SK-N-SH (cell line): Measurements from ENCODE around the gene ROBO1. TPM values are rescaled to one million over a fixed set of nuclear protein-coding genes. Genes with fewer than 3 reads are reported as not detected.

Experiments used
- CTCF ChIA-PET: fragments of 300-600, 350-600 bp; formaldehyde crosslinking; extraction: SDS; loops from one replicate; lab custom pipeline; 2021; lab: Yijun Ruan, JAX
- POLR2A ChIA-PET: fragments of 350-600 bp; sonication (Branson Sonifier 250); formaldehyde crosslinking; extraction: SDS; loops from one replicate; lab custom pipeline; 2020; ENCODE audit warnings: antibody characterized with exemption, inconsistent platforms; lab: Yijun Ruan, JAX
- DNase-seq: peaks from one replicate; pipeline ENCODE4 v3.0.0; 2012
- H2AFZ ChIP-seq: fragments of 200-600 bp; sonication (generic); 2 replicates; pipeline ENCODE4 v1.8.1; 2016; ENCODE audit warnings: antibody characterized with exemption, mild to moderate bottlenecking, low read depth
- H3F3A ChIP-seq: fragments of 200-600 bp; sonication (generic); replicated peaks from 2 replicates; pipeline ENCODE3; 2016; ENCODE audit warnings: antibody characterized with exemption, mild to moderate bottlenecking; ENCODE audit not compliant: insufficient read depth
- H3K27ac ChIP-seq, 2 experiments: fragments of 200-500 bp in 1 of 2; fragments of 200-600 bp in 1 of 2; sonication (Bioruptor generic) in 1 of 2; sonication (generic), shearing (Covaris generic) in 1 of 2; 2 replicates each; pipeline versions ENCODE4 v1.5.1 to v1.6.1; 2014 to 2016; ENCODE audit warnings: low read depth in 2 of 2, inconsistent platforms in 1 of 2, low read length in 1 of 2, mild to moderate bottlenecking in 1 of 2, mixed read lengths in 1 of 2
- H3K27me3 ChIP-seq: fragments of 200-600 bp; sonication (generic), shearing (Covaris generic); 2 replicates; pipeline ENCODE4 v1.6.1; 2016; ENCODE audit warnings: mixed run types; ENCODE audit not compliant: insufficient read depth
- H3K36me3 ChIP-seq, 2 experiments: fragments of 200-500 bp in 1 of 2; fragments of 200-600 bp in 1 of 2; sonication (Bioruptor generic) in 1 of 2; sonication (generic) in 1 of 2; replicated peaks in 1 of 2; 2 replicates each; pipeline versions ENCODE3 to v1.5.1; 2014 to 2016; ENCODE audit warnings: low read length in 1 of 2, mild to moderate bottlenecking in 1 of 2; ENCODE audit not compliant: insufficient read depth in 2 of 2, control insufficient read depth in 1 of 2
- H3K4me1 ChIP-seq, 2 experiments: fragments of 200-500 bp in 1 of 2; fragments of 200-600 bp in 1 of 2; sonication (Bioruptor generic) in 1 of 2; sonication (generic), shearing (Covaris generic) in 1 of 2; 2 replicates each; pipeline versions ENCODE4 v1.5.1 to v1.6.1; 2014 to 2016; ENCODE audit warnings: low read depth in 1 of 2, low read length in 1 of 2, mixed run types in 1 of 2; ENCODE audit not compliant: insufficient read depth in 2 of 2, control insufficient read depth in 1 of 2
- H3K4me2 ChIP-seq: fragments of 200-600 bp; sonication (generic), shearing (Covaris generic); 2 replicates; pipeline ENCODE4 v1.6.1; 2017; ENCODE audit warnings: mixed run types
- H3K4me3 ChIP-seq, 2 experiments: fragments of 200-500 bp in 1 of 2; fragments of 200-600 bp in 1 of 2; sonication (Bioruptor generic) in 1 of 2; sonication (generic), shearing (Covaris generic) in 1 of 2; 2 replicates each; pipeline versions ENCODE4 v1.5.1 to v1.8.1; 2014 to 2016; ENCODE audit warnings: low read depth in 2 of 2, inconsistent platforms in 1 of 2, low read length in 1 of 2, mild to moderate bottlenecking in 1 of 2, mixed read lengths in 1 of 2, moderate library complexity in 1 of 2
- H3K79me2 ChIP-seq: fragments of 200-600 bp; sonication (generic); 2 replicates; pipeline ENCODE4 v1.8.1; 2017; ENCODE audit warnings: mild to moderate bottlenecking; ENCODE audit not compliant: insufficient read depth
- H3K9ac ChIP-seq: fragments of 200-600 bp; sonication (generic); 2 replicates; pipeline ENCODE4 v1.6.1; 2017; ENCODE audit warnings: mixed run types
- H3K9me2 ChIP-seq: fragments of 200-600 bp; sonication (generic); 2 replicates; pipeline ENCODE4 v1.6.1; 2017; ENCODE audit warnings: mixed run types
- H3K9me3 ChIP-seq: fragments of 200-600 bp; sonication (generic); 2 replicates; pipeline ENCODE4 v1.6.1; 2017; ENCODE audit warnings: mixed run types, mild to moderate bottlenecking, moderate library complexity
- H4K20me1 ChIP-seq: fragments of 200-600 bp; sonication (generic); 2 replicates; pipeline ENCODE4 v1.6.1; 2017; ENCODE audit warnings: mild to moderate bottlenecking, mixed run types; ENCODE audit not compliant: insufficient read depth
- EP300 ChIP-seq, 2 experiments: IDR thresholded peaks; 2 replicates each; pipeline versions ENCODE4 v1.4.0 to v1.6.1; 2012; ENCODE audit warnings: borderline replicate concordance in 1 of 2, low read depth in 1 of 2, low read length in 1 of 2
- FOSL2 ChIP-seq: IDR thresholded peaks from 2 replicates; pipeline ENCODE4 v1.4.0; 2012; ENCODE audit warnings: low read depth, mild to moderate bottlenecking, moderate library complexity, borderline replicate concordance
- FOXJ3 ChIP-seq: sonication (generic); formaldehyde crosslinking; IDR thresholded peaks from 2 replicates; pipeline ENCODE4 v1.5.1; 2020; ENCODE audit warnings: mild to moderate bottlenecking, missing genetic modification reagents
- GABPA ChIP-seq: IDR thresholded peaks from 2 replicates; pipeline ENCODE4 v1.4.0; 2012; ENCODE audit warnings: low read depth, mild to moderate bottlenecking
- MXI1 ChIP-seq: IDR thresholded peaks from 2 replicates; pipeline ENCODE4 v1.6.1; 2012; ENCODE audit warnings: mild to moderate bottlenecking, low read depth, low read length, improper control_type of control experiment
- POLR2AphosphoS5 ChIP-seq: IDR thresholded peaks from 2 replicates; pipeline ENCODE4 v1.6.1; 2012; ENCODE audit warnings: low read depth, low read length
- RAD21 ChIP-seq: IDR thresholded peaks from 2 replicates; pipeline ENCODE4 v1.6.1; 2012; ENCODE audit warnings: mild to moderate bottlenecking, low read length
- RXRA ChIP-seq: IDR thresholded peaks from 2 replicates; pipeline ENCODE4 v1.4.0; 2012; ENCODE audit warnings: low read depth, mild to moderate bottlenecking, borderline replicate concordance
- SMC3 ChIP-seq: IDR thresholded peaks from 2 replicates; pipeline ENCODE4 v1.6.1; 2012; ENCODE audit warnings: low read depth, low read length, improper control_type of control experiment
- YY1 ChIP-seq: IDR thresholded peaks from 2 replicates; pipeline ENCODE4 v1.4.0; 2012; ENCODE audit warnings: low read depth, mild to moderate bottlenecking
- WGBS: methylation state at CpG from one replicate; pipeline ENCODE4 v1.1.6; 2017; ENCODE audit warnings: low lambda C conversion rate; 5-methylcytosine and 5-hydroxymethylcytosine counted together
- polyA plus RNA-seq, 3 experiments: library from polyadenylated mRNA; depleted of rRNA; stranded (reverse); fragments of >200 nt; gene quantifications; 2 replicates each; pipeline ENCODE4 v1.2.3, GENCODE V29; 2012
- TF ChIP-seq, protein P1 (sequence below): fragments of 200-600 bp; sonication (generic); IDR thresholded peaks from 2 replicates; pipeline ENCODE4 v1.6.1; 2017; ENCODE audit warnings: antibody characterized with exemption, mild to moderate bottlenecking, moderate library complexity
- TF ChIP-seq, protein P2 (sequence below): fragments of 150-350 bp; IDR thresholded peaks from 2 replicates; pipeline ENCODE4 v1.6.1; 2016; ENCODE audit warnings: mild to moderate bottlenecking, low read depth, low read length
- TF ChIP-seq, protein P3 (sequence below): IDR thresholded peaks from 2 replicates; pipeline ENCODE4 v1.4.0; 2012; ENCODE audit warnings: low read depth, borderline replicate concordance
- TF ChIP-seq, protein P4 (sequence below): IDR thresholded peaks from 2 replicates; pipeline ENCODE4 v1.6.1; 2012; ENCODE audit warnings: mild to moderate bottlenecking, low read depth, low read length, moderate library complexity

ROBO1 gene
- polyA plus RNA-seq, 1 of the 3 experiments (the other 2 are of a cell fraction): 22.7 TPM

DNA sequence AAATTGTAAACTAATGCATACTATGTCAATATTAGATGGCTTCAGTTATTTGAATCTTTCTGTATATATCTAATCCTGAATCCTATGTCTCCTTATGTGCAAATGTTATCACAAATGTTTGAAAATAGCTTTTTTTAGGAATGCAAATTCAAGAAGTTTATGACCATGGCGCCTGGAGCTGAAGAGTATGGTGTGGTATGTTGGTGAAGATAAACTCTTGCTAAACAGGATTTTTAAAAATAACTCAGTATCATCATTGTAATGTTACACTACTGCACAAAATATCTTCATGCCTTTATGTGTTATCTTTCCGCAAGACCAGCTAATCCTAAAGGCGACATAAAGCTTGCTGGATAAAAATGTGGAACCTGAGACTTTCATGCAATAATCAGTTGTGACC lies 382.6 kb downstream of the ROBO1 start:
- H3K27me3 ChIP-seq: no peaks in the 10 kb centered on the region
- H3K9me3 ChIP-seq: no peaks in the 10 kb centered on the region
- CTCF ChIA-PET: interaction anchor here (1.4 kb wide), 1 partner anchor 24 kb away, joined by 3 read pairs; no protein-coding TSS in a partner anchor

More for the DNA sequence above, 382.6 kb downstream of the ROBO1 start:
- no peak overlapping the region for H3K9ac ChIP-seq
- WGBS: 88% methylated on average over 3 of the region's 3 CpGs
- no peaks in the 10 kb centered on the region for H3K4me1 ChIP-seq
- no peaks in the 10 kb centered on the region for H4K20me1 ChIP-seq
- POLR2A ChIA-PET: no interaction called here
- H3K27ac ChIP-seq: no peak overlapping the region
- H3K79me2 ChIP-seq: no peaks in the 10 kb centered on the region
- H3F3A ChIP-seq: no peaks in the 10 kb centered on the region
- H3K36me3 ChIP-seq: no peaks in the 10 kb centered on the region
- TF ChIP-seq YY1 (no peak), POLR2AphosphoS5 (no peak), FOSL2 (no peak), MXI1 (no peak), EP300 (IDR thresholded peaks at IDR 0.05; ENCODE audit: borderline replicate concordance in 1 of 2, low read depth in 1 of 2, low read length in 1 of 2) (no peak), SMC3 (no peak), GABPA (no peak), RXRA (no peak), FOXJ3 (CRISPR knock-in tag) (no peak), RAD21 (no peak)
- TF ChIP-seq, protein P1, sequence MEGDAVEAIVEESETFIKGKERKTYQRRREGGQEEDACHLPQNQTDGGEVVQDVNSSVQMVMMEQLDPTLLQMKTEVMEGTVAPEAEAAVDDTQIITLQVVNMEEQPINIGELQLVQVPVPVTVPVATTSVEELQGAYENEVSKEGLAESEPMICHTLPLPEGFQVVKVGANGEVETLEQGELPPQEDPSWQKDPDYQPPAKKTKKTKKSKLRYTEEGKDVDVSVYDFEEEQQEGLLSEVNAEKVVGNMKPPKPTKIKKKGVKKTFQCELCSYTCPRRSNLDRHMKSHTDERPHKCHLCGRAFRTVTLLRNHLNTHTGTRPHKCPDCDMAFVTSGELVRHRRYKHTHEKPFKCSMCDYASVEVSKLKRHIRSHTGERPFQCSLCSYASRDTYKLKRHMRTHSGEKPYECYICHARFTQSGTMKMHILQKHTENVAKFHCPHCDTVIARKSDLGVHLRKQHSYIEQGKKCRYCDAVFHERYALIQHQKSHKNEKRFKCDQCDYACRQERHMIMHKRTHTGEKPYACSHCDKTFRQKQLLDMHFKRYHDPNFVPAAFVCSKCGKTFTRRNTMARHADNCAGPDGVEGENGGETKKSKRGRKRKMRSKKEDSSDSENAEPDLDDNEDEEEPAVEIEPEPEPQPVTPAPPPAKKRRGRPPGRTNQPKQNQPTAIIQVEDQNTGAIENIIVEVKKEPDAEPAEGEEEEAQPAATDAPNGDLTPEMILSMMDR: no peak
- TF ChIP-seq, protein P2, sequence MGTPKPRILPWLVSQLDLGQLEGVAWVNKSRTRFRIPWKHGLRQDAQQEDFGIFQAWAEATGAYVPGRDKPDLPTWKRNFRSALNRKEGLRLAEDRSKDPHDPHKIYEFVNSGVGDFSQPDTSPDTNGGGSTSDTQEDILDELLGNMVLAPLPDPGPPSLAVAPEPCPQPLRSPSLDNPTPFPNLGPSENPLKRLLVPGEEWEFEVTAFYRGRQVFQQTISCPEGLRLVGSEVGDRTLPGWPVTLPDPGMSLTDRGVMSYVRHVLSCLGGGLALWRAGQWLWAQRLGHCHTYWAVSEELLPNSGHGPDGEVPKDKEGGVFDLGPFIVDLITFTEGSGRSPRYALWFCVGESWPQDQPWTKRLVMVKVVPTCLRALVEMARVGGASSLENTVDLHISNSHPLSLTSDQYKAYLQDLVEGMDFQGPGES: no peak
- TF ChIP-seq, protein P3, sequence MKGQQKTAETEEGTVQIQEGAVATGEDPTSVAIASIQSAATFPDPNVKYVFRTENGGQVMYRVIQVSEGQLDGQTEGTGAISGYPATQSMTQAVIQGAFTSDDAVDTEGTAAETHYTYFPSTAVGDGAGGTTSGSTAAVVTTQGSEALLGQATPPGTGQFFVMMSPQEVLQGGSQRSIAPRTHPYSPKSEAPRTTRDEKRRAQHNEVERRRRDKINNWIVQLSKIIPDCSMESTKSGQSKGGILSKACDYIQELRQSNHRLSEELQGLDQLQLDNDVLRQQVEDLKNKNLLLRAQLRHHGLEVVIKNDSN: no peak
- TF ChIP-seq, protein P4, sequence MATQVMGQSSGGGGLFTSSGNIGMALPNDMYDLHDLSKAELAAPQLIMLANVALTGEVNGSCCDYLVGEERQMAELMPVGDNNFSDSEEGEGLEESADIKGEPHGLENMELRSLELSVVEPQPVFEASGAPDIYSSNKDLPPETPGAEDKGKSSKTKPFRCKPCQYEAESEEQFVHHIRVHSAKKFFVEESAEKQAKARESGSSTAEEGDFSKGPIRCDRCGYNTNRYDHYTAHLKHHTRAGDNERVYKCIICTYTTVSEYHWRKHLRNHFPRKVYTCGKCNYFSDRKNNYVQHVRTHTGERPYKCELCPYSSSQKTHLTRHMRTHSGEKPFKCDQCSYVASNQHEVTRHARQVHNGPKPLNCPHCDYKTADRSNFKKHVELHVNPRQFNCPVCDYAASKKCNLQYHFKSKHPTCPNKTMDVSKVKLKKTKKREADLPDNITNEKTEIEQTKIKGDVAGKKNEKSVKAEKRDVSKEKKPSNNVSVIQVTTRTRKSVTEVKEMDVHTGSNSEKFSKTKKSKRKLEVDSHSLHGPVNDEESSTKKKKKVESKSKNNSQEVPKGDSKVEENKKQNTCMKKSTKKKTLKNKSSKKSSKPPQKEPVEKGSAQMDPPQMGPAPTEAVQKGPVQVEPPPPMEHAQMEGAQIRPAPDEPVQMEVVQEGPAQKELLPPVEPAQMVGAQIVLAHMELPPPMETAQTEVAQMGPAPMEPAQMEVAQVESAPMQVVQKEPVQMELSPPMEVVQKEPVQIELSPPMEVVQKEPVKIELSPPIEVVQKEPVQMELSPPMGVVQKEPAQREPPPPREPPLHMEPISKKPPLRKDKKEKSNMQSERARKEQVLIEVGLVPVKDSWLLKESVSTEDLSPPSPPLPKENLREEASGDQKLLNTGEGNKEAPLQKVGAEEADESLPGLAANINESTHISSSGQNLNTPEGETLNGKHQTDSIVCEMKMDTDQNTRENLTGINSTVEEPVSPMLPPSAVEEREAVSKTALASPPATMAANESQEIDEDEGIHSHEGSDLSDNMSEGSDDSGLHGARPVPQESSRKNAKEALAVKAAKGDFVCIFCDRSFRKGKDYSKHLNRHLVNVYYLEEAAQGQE: no peak
- H3K4me2 ChIP-seq: no peak overlapping the region
- H2AFZ ChIP-seq: no peak overlapping the region
- no peaks in the 10 kb centered on the region for H3K9me2 ChIP-seq
- no peak for DNase-seq
- no peak overlapping the region for H3K4me3 ChIP-seq
